Measurements from ENCODE around the gene SMYD1. TPM values are rescaled to one million over a fixed set of nuclear protein-coding genes. Genes with fewer than 3 reads are reported as not detected.

SMYD1 gene
- total RNA-seq, 1 experiment from 2014 or later, result not detected

DNA sequence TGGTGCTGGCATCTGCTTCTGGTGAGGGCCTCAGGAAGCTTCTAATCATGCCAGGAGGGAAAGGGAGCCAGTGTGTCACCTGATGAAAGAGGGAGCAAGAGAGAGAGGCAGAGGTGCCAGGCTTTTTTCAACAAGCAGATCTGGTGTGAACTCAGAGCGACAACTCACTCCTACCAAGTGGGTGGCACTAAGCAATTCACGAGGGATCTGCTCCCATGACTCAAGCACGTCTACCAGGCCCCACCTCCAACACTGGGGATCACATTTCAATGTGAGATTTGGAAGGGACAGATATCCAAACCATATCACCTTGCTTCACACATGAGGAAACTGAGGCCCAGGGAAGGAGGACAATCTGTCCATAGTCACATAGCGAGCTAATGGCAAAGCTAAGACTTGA is 41.2 kb downstream of the SMYD1 start:
- ChIA-PET CTCF (no interaction called here), POLR2A (no interaction called here)
- TF ChIP-seq, protein P1, sequence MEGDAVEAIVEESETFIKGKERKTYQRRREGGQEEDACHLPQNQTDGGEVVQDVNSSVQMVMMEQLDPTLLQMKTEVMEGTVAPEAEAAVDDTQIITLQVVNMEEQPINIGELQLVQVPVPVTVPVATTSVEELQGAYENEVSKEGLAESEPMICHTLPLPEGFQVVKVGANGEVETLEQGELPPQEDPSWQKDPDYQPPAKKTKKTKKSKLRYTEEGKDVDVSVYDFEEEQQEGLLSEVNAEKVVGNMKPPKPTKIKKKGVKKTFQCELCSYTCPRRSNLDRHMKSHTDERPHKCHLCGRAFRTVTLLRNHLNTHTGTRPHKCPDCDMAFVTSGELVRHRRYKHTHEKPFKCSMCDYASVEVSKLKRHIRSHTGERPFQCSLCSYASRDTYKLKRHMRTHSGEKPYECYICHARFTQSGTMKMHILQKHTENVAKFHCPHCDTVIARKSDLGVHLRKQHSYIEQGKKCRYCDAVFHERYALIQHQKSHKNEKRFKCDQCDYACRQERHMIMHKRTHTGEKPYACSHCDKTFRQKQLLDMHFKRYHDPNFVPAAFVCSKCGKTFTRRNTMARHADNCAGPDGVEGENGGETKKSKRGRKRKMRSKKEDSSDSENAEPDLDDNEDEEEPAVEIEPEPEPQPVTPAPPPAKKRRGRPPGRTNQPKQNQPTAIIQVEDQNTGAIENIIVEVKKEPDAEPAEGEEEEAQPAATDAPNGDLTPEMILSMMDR (IDR thresholded peaks at IDR 0.05), result no peak
- TF ChIP-seq, protein P2, sequence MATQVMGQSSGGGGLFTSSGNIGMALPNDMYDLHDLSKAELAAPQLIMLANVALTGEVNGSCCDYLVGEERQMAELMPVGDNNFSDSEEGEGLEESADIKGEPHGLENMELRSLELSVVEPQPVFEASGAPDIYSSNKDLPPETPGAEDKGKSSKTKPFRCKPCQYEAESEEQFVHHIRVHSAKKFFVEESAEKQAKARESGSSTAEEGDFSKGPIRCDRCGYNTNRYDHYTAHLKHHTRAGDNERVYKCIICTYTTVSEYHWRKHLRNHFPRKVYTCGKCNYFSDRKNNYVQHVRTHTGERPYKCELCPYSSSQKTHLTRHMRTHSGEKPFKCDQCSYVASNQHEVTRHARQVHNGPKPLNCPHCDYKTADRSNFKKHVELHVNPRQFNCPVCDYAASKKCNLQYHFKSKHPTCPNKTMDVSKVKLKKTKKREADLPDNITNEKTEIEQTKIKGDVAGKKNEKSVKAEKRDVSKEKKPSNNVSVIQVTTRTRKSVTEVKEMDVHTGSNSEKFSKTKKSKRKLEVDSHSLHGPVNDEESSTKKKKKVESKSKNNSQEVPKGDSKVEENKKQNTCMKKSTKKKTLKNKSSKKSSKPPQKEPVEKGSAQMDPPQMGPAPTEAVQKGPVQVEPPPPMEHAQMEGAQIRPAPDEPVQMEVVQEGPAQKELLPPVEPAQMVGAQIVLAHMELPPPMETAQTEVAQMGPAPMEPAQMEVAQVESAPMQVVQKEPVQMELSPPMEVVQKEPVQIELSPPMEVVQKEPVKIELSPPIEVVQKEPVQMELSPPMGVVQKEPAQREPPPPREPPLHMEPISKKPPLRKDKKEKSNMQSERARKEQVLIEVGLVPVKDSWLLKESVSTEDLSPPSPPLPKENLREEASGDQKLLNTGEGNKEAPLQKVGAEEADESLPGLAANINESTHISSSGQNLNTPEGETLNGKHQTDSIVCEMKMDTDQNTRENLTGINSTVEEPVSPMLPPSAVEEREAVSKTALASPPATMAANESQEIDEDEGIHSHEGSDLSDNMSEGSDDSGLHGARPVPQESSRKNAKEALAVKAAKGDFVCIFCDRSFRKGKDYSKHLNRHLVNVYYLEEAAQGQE (IDR thresholded peaks at IDR 0.05; ENCODE audit: insufficient read depth in 1 of 2, low read depth in 2 of 2, low read length in 1 of 2), result no peak
- TF ChIP-seq TCF7L2 (IDR thresholded peaks at IDR 0.05; ENCODE audit: low read depth, low read length), result no peak
- TF ChIP-seq SIN3A (IDR thresholded peaks at IDR 0.05; ENCODE audit: borderline replicate concordance, insufficient read depth, low read depth, low read length), result no peak
- no peak for TF ChIP-seq POLR2AphosphoS5 (IDR thresholded peaks at IDR 0.05; ENCODE audit: low read depth, low read length)
- no TSS peak for BruUV-seq (replicated peaks)
- DNase-seq (ENCODE audit: low read depth, low spot score), result no peak
- Histone ChIP-seq H3K4me1 (ENCODE audit: control insufficient read depth, insufficient read depth, low read length) (no peaks in the 10 kb centered on the region), H3K27me3 (ENCODE audit: control insufficient read depth, insufficient read depth, low read length) (peaks cover 6% of the 10 kb centered on the region; the same call in 1 of the 2 replicates), H3K36me3 (ENCODE audit: control insufficient read depth, insufficient read depth, low read length) (no peaks in the 10 kb centered on the region), H3K4me3 (ENCODE audit: low read depth in 2 of 2, low read length in 2 of 2) (no peak overlapping the region), H3K9me3 (ENCODE audit: control insufficient read depth, insufficient read depth, low read depth, low read length) (no peaks in the 10 kb centered on the region), H3K27ac (ENCODE audit: low read length) (no peak overlapping the region)
- in situ Hi-C loops (cut with HindIII; ENCODE audit: low pct_unique_long_range_greater_than_20kb, low sequenced_read_pairs), result no loop called here
- intact Hi-C loops (cut with micrococcal nuclease; ENCODE audit: unreplicated experiment), result no loop called here
- ATAC-seq, result no peak

DNA sequence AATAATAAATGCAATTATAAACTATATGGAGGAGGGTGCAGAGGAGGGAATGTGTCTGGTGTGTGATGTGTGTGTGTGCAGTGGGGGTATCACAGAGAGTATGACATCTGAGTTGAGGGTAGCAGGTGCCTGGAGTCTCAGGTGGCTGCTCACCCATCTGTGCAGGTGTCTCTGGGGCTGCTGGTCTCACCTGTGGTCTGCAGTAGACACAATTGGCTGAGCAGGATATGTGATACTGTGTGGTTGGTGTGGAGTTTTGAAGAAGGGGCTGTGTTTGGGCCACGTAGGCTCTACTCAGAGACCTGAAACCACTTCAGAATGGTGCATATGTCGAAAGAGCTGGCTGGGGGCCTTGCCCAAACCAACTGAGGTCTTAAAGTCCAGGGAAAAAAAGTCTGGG is 43.2 kb downstream of the SMYD1 start:
- H3K36me3 ChIP-seq (ENCODE audit: control insufficient read depth, insufficient read depth, low read length), result no peaks in the 10 kb centered on the region
- ATAC-seq (no peak), DNase-seq (ENCODE audit: low read depth, low spot score) (no peak)
- in situ Hi-C loops (cut with HindIII; ENCODE audit: low pct_unique_long_range_greater_than_20kb, low sequenced_read_pairs), result no loop called here
- TF ChIP-seq, protein P1 (IDR thresholded peaks at IDR 0.05), result no peak
- TF ChIP-seq SIN3A (IDR thresholded peaks at IDR 0.05; ENCODE audit: borderline replicate concordance, insufficient read depth, low read depth, low read length) (no peak), POLR2AphosphoS5 (IDR thresholded peaks at IDR 0.05; ENCODE audit: low read depth, low read length) (no peak), TCF7L2 (IDR thresholded peaks at IDR 0.05; ENCODE audit: low read depth, low read length) (no peak)
- TF ChIP-seq, protein P2 (IDR thresholded peaks at IDR 0.05; ENCODE audit: insufficient read depth in 1 of 2, low read depth in 2 of 2, low read length in 1 of 2), result no peak
- intact Hi-C loops (cut with micrococcal nuclease; ENCODE audit: unreplicated experiment), result no loop called here
- no peaks in the 10 kb centered on the region for H3K4me1 ChIP-seq (ENCODE audit: control insufficient read depth, insufficient read depth, low read length)
- no peak overlapping the region for H3K4me3 ChIP-seq (ENCODE audit: low read depth in 2 of 2, low read length in 2 of 2)
- H3K27me3 ChIP-seq (ENCODE audit: control insufficient read depth, insufficient read depth, low read length), result peaks cover 7% of the 10 kb centered on the region
- POLR2A ChIA-PET, result no interaction called here
- H3K9me3 ChIP-seq (ENCODE audit: control insufficient read depth, insufficient read depth, low read depth, low read length), result no peaks in the 10 kb centered on the region
- no TSS peak for BruUV-seq (replicated peaks)
- CTCF ChIA-PET, result no interaction called here
- H3K27ac ChIP-seq (ENCODE audit: low read length), result no peak overlapping the region

Measured in Panc1 (cell line).